ENCODE measurements around the gene FOXP4. TPM values are rescaled to one million over a fixed set of nuclear protein-coding genes. Genes with fewer than 3 reads are reported as not detected.

The FOXP4 gene
- total and polyA plus RNA-seq, 2 of the 13 experiments (the other 11 are each of a cell fraction or from before 2014, with no cell fraction given): 11.0 to 12.4 TPM

GRCh38 chr6:41596807-41597206 is 50.6 kb downstream of the FOXP4 start (continued):
- TF ChIP-seq NRL (CRISPR knock-in tag; IDR thresholded peaks at IDR 0.05; ENCODE audit: borderline replicate concordance) (0 out of 2 replicates have a peak, but pooled peaks have one; percentile 17), ATF1 (CRISPR knock-in tag; IDR thresholded peaks at IDR 0.05) (no peak), ZNF468 (CRISPR knock-in tag; IDR thresholded peaks at IDR 0.05) (no peak), RBM22 (optimal IDR thresholded peaks at IDR 0.05; ENCODE audit: low read length) (peak; percentile 9), ZNF337 (CRISPR knock-in tag; IDR thresholded peaks at IDR 0.05; ENCODE audit: borderline replicate concordance, low read depth) (no peak), TEAD3 (CRISPR knock-in tag; optimal IDR thresholded peaks at IDR 0.05; ENCODE audit: borderline replicate concordance) (no peak), ZNF780A (CRISPR knock-in tag; IDR thresholded peaks at IDR 0.05) (no peak), ZNF678 (CRISPR knock-in tag; IDR thresholded peaks at IDR 0.05) (no peak), SMYD3 (CRISPR knock-in tag; IDR thresholded peaks at IDR 0.05) (no peak), ZFP82 (CRISPR knock-in tag; IDR thresholded peaks at IDR 0.05; ENCODE audit: borderline replicate concordance) (no peak), POLR2A (IDR thresholded peaks at IDR 0.05; ENCODE audit: insufficient read depth in 1 of 2, low read depth in 2 of 2, low read length in 2 of 2) (peak in 1 of 2 experiments; percentile 19; a peak in 1 of 4 replicates), FIP1L1 (IDR thresholded peaks at IDR 0.05; ENCODE audit: borderline replicate concordance, insufficient read depth, low read depth, low read length) (no peak), SPEN (CRISPR knock-in tag; IDR thresholded peaks at IDR 0.05; ENCODE audit: low read depth) (0 out of 2 replicates have a peak, but pooled peaks have one; percentile 16), ZSCAN30 (CRISPR knock-in tag; IDR thresholded peaks at IDR 0.05) (no peak), CAMTA2 (CRISPR knock-in tag; IDR thresholded peaks at IDR 0.05; ENCODE audit: borderline replicate concordance) (no peak), NKX3-1 (CRISPR knock-in tag; IDR thresholded peaks at IDR 0.05) (no peak), ZNF713 (CRISPR knock-in tag; IDR thresholded peaks at IDR 0.05) (no peak), CERS6 (CRISPR knock-in tag; IDR thresholded peaks at IDR 0.05) (no peak), ZNF343 (CRISPR knock-in tag; IDR thresholded peaks at IDR 0.05) (no peak), NCOA2 (CRISPR knock-in tag; IDR thresholded peaks at IDR 0.05) (no peak), ZNF354B (CRISPR knock-in tag; IDR thresholded peaks at IDR 0.05) (no peak), NFE2L2 (IDR thresholded peaks at IDR 0.05; ENCODE audit: low read length) (no peak), JDP2 (CRISPR knock-in tag; IDR thresholded peaks at IDR 0.05; ENCODE audit: borderline replicate concordance) (no peak), CHCHD3 (CRISPR knock-in tag; IDR thresholded peaks at IDR 0.05) (no peak)

Measured in HepG2 (cell line).